HL-60 (cell line): ENCODE data around the gene VENTX.

Experiments used
- DNase-seq, 2 experiments: peaks; one replicate each; pipeline ENCODE4 v3.0.0-alpha.2; 2010 to 2020; ENCODE audit warnings: low read depth in 1 of 2, low spot score in 1 of 2
- H3K27ac ChIP-seq: fragments of 250-450 bp; sonication (Bioruptor Pico); replicated peaks from 2 replicates; pipeline ENCODE4 v1.5.1; 2020; ENCODE audit warnings: mild to moderate bottlenecking, moderate library complexity
- H3K27me3 ChIP-seq: fragments of 250-450 bp; sonication (Bioruptor Pico); 2 replicates; pipeline ENCODE4 v1.5.1; 2021; ENCODE audit warnings: mild to moderate bottlenecking, moderate library complexity; ENCODE audit not compliant: insufficient read depth, poor library complexity, severe bottlenecking
- H3K4me3 ChIP-seq: replicated peaks from 2 replicates; pipeline ENCODE4 v1.5.1; 2011; ENCODE audit warnings: mild to moderate bottlenecking, control low read depth, low read length; ENCODE audit not compliant: insufficient read depth
- GABPA ChIP-seq: IDR thresholded peaks from 2 replicates; pipeline ENCODE4 v1.6.1; 2012; ENCODE audit warnings: low read depth
- POLR2AphosphoS5 ChIP-seq: IDR thresholded peaks from 2 replicates; pipeline ENCODE4 v1.6.1; 2012; ENCODE audit warnings: low read depth
- SPI1 ChIP-seq: IDR thresholded peaks from 2 replicates; pipeline ENCODE4 v1.6.1; 2012; ENCODE audit warnings: low read depth, mild to moderate bottlenecking, borderline replicate concordance
- TF ChIP-seq, protein P1 (sequence below): IDR thresholded peaks from one replicate; pipeline ENCODE4 v1.5.1; 2011; ENCODE audit warnings: low read length, control low read depth, inconsistent platforms; ENCODE audit not compliant: insufficient read depth
- TF ChIP-seq, protein P2 (sequence below): IDR thresholded peaks from 2 replicates; pipeline ENCODE4 v1.6.1; 2012; ENCODE audit warnings: low read depth; ENCODE audit not compliant: insufficient replicate concordance

Gene VENTX

GRCh38 chr10:133195611-133196010 lies 42.0 kb upstream of the VENTX start:
- Histone ChIP-seq H3K27ac (no peak overlapping the region), H3K27me3 (peaks cover 3% of the 10 kb centered on the region), H3K4me3 (no peak overlapping the region)
- TF ChIP-seq, protein P1, sequence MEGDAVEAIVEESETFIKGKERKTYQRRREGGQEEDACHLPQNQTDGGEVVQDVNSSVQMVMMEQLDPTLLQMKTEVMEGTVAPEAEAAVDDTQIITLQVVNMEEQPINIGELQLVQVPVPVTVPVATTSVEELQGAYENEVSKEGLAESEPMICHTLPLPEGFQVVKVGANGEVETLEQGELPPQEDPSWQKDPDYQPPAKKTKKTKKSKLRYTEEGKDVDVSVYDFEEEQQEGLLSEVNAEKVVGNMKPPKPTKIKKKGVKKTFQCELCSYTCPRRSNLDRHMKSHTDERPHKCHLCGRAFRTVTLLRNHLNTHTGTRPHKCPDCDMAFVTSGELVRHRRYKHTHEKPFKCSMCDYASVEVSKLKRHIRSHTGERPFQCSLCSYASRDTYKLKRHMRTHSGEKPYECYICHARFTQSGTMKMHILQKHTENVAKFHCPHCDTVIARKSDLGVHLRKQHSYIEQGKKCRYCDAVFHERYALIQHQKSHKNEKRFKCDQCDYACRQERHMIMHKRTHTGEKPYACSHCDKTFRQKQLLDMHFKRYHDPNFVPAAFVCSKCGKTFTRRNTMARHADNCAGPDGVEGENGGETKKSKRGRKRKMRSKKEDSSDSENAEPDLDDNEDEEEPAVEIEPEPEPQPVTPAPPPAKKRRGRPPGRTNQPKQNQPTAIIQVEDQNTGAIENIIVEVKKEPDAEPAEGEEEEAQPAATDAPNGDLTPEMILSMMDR: no peak
- TF ChIP-seq POLR2AphosphoS5: no peak
- TF ChIP-seq GABPA: no peak
- no peak for DNase-seq

- H3K27ac ChIP-seq: no peak overlapping the region
- peaks cover 3% of the 10 kb centered on the region for H3K27me3 ChIP-seq
- H3K4me3 ChIP-seq: no peak overlapping the region
- no peak for DNase-seq
- TF ChIP-seq POLR2AphosphoS5: no peak
- TF ChIP-seq, protein P1: no peak
- TF ChIP-seq SPI1: no peak
- TF ChIP-seq, protein P2, sequence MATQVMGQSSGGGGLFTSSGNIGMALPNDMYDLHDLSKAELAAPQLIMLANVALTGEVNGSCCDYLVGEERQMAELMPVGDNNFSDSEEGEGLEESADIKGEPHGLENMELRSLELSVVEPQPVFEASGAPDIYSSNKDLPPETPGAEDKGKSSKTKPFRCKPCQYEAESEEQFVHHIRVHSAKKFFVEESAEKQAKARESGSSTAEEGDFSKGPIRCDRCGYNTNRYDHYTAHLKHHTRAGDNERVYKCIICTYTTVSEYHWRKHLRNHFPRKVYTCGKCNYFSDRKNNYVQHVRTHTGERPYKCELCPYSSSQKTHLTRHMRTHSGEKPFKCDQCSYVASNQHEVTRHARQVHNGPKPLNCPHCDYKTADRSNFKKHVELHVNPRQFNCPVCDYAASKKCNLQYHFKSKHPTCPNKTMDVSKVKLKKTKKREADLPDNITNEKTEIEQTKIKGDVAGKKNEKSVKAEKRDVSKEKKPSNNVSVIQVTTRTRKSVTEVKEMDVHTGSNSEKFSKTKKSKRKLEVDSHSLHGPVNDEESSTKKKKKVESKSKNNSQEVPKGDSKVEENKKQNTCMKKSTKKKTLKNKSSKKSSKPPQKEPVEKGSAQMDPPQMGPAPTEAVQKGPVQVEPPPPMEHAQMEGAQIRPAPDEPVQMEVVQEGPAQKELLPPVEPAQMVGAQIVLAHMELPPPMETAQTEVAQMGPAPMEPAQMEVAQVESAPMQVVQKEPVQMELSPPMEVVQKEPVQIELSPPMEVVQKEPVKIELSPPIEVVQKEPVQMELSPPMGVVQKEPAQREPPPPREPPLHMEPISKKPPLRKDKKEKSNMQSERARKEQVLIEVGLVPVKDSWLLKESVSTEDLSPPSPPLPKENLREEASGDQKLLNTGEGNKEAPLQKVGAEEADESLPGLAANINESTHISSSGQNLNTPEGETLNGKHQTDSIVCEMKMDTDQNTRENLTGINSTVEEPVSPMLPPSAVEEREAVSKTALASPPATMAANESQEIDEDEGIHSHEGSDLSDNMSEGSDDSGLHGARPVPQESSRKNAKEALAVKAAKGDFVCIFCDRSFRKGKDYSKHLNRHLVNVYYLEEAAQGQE: no peak
- TF ChIP-seq GABPA: no peak
Measured at GRCh38 chr10:133196221-133196915, 41.3 kb upstream of the VENTX start.

DNA sequence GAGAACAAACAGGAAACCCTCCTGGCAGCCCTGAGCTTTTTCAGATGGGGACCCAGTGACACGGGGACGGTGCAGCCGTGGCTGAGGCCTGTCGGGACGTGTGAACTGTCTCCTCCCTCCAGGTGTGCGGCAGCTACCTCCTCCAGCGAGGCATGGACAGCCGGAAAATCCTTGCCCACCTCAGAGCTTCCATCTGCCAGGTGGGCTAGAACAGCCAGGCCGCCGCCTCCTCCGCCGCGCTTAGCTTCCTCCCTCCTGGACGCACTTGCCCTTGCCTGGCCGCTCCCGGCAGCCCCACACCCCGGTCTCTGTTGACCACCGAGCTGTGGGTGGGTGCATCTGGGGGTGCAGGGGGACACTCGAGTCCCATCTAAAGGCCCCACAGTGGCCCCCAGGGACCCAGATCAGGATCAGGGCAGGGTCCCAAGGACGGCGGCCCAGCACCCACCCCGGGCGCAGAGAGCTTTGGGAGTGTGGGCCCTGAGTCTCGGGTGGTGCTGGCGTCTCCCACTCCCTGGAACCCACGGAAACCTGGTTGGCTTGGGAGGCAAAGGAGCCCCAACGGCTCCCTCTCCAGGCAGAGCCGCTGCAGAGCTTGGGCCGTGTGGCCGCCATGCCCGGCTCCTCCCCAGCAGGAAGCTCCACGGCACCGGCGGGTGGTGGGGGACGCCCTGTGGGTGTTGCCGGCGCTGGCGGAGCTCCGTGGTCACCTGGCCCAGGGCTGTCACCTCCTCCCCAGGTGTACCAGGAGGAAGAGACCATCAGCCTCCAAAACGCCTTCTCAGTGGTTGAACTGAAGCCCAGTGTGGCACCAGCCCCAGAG lies 40.5 kb upstream of the VENTX start:
- no peak overlapping the region for H3K4me3 ChIP-seq
- H3K27ac ChIP-seq: no peak overlapping the region
- no peak for DNase-seq
- TF ChIP-seq POLR2AphosphoS5 (no peak), SPI1 (no peak), GABPA (no peak)
- TF ChIP-seq, protein P2: no peak
- TF ChIP-seq, protein P1: no peak
- H3K27me3 ChIP-seq: peaks cover 3% of the 10 kb centered on the region
